Spinal cord (tissue), 10 donors: ENCODE data around the gene ADORA1. TPM values are rescaled to one million over a fixed set of nuclear protein-coding genes. Genes with fewer than 3 reads are reported as not detected.

Experiments used
- DNase-seq, 6 donors: peaks; one replicate each; pipeline versions ENCODE4 v3.0.0 to v3.0.0-alpha.2; 2013 to 2015; ENCODE audit warnings: low spot score in 6 of 6, low read depth in 4 of 6
- H3K27ac ChIP-seq: one replicate; pipeline ENCODE4 v1.5.1; 2013; ENCODE audit warnings: low read depth, low read length, control low read depth
- H3K27me3 ChIP-seq: one replicate; pipeline ENCODE4 v1.6.1; 2013; ENCODE audit warnings: low read length; ENCODE audit not compliant: control insufficient read depth, insufficient read depth
- H3K36me3 ChIP-seq: one replicate; pipeline ENCODE4 v1.6.1; 2013; ENCODE audit warnings: low read length; ENCODE audit not compliant: control insufficient read depth, insufficient read depth
- H3K4me1 ChIP-seq: one replicate; pipeline ENCODE4 v1.6.1; 2013; ENCODE audit warnings: low read length; ENCODE audit not compliant: control insufficient read depth, insufficient read depth
- H3K4me3 ChIP-seq: one replicate; pipeline ENCODE4 v1.5.1; 2013; ENCODE audit warnings: low read depth, low read length, control low read depth
- H3K9me3 ChIP-seq: one replicate; pipeline ENCODE4 v1.6.1; 2013; ENCODE audit warnings: low read length; ENCODE audit not compliant: control insufficient read depth, insufficient read depth
- WGBS: methylation state at CpG from one replicate; pipeline ENCODE4 v1.1.5; 2013; ENCODE audit warnings: missing lambda C conversion rate; ENCODE audit not compliant: insufficient coverage; 5-methylcytosine and 5-hydroxymethylcytosine counted together
- polyA plus RNA-seq, 2 donors: library from polyadenylated mRNA; unstranded; fragments of 120-200 nt; gene quantifications; one replicate each; pipeline ENCODE4 v1.2.1, GENCODE V29; 2013; ENCODE audit not compliant: insufficient read length in 2 of 2
- total RNA-seq, 2 donors: library from RNA; depleted of rRNA in 1 of 2; stranded (reverse); fragments of 120-200 nt in 1 of 2; fragments of >200 nt in 1 of 2; gene quantifications; one replicate each; pipeline versions ENCODE4 v1.2.3 to v1.2.4, GENCODE V29; 2013 to 2014
- donor health status: healthy.

The ADORA1 gene
- total and polyA plus RNA-seq, 4 donors = 3.1 to 29.7 (median 20.2) TPM

DNA sequence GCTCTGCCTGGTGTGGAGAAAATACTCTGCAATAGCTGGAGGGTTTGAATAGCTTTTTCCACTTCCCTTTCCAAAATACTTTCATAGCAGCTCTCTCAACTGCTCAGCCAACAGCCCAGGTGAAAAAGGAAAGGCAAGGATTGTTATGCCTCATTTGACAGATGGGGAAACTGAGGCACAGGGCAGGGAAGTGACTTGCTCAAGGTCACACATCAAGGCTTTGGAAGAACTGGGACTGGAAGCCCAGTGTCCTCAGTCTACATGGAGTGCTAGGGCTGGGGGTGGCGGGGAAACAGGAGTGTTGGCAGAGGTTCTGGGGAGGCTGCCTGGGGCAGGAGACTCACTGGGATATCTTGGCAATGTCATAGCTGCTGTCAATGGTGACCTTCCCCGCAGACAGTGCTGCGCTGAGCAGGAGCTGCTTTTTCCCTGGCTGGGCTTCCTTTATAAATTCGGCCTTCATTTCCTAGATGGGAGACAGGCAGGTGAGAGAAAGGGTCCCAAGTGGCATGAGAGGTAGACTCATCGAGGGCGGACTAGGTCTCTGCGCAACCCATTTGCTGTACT lies 54.9 kb downstream of the ADORA1 start:
- no peak for DNase-seq
- peaks cover 42% of the 10 kb centered on the region for H3K4me1 ChIP-seq
- WGBS = 81% methylated on average over 4 of the region's 7 CpGs
- H3K27me3 ChIP-seq = no peaks in the 10 kb centered on the region
- H3K27ac ChIP-seq = no peak overlapping the region
- no peak overlapping the region for H3K4me3 ChIP-seq
- H3K9me3 ChIP-seq = no peaks in the 10 kb centered on the region
- H3K36me3 ChIP-seq = no peaks in the 10 kb centered on the region

- H3K4me3 ChIP-seq = no peak overlapping the region
- peaks cover 41% of the 10 kb centered on the region for H3K4me1 ChIP-seq
- H3K9me3 ChIP-seq = no peaks in the 10 kb centered on the region
- no peaks in the 10 kb centered on the region for H3K36me3 ChIP-seq
- no peak overlapping the region for H3K27ac ChIP-seq
- WGBS = 71% methylated on average over 1 of the region's 2 CpGs
- no peak for DNase-seq
- H3K27me3 ChIP-seq = no peaks in the 10 kb centered on the region
These were observed 56.3 kb downstream of the ADORA1 start for GRCh38 chr1:203183828-203184227.

DNA sequence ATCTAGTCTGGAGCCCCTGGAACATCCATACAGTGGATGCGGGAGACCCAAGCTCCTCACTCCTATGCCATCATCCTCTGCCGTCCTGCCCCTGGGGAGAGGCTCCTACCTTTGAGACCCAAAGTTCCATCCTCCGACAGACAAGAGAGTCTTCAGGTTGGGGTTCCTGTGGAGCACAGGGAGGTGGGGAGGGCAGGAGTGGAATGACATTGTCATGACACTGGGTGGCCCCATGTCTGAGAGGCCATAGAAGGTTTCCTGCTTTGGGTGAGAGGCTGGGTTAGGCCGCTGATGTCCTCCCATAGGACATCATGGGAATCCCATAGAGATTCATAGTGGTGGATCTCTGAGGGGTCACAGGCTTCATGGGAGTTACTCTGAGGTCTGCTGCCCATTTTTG lies 56.9 kb downstream of the ADORA1 start:
- no peak for DNase-seq
- Histone ChIP-seq H3K27ac (no peak overlapping the region), H3K27me3 (no peaks in the 10 kb centered on the region), H3K36me3 (no peaks in the 10 kb centered on the region), H3K4me1 (peaks cover 41% of the 10 kb centered on the region), H3K4me3 (no peak overlapping the region), H3K9me3 (no peaks in the 10 kb centered on the region)
- WGBS = 93% methylated on average over 3 of the region's 4 CpGs

DNA sequence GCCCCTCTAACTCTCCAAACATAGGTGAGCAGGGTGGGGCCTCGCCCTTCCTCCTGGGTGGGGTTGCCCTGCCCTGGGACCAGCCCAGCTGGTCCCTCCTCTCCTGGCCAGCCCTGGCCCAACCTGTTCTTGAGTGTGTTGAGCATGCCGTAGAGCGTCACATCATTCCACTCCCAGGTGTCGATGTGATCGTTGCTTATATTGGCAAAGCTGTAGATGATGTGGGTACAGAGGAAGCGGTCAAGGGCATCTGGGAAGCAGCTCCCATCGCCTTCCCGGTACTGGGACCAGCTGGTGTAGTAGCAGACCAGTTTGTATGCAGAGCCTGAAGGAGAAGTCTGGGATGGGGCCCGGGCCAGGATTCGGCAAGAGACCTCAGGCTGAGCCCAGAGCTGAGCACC lies 57.5 kb downstream of the ADORA1 start:
- WGBS = 89% methylated on average over 8 of the region's 10 CpGs
- H3K27ac ChIP-seq = no peak overlapping the region
- H3K36me3 ChIP-seq = no peaks in the 10 kb centered on the region
- H3K4me3 ChIP-seq = no peak overlapping the region
- no peaks in the 10 kb centered on the region for H3K27me3 ChIP-seq
- H3K4me1 ChIP-seq = peaks cover 44% of the 10 kb centered on the region
- H3K9me3 ChIP-seq = no peaks in the 10 kb centered on the region
- DNase-seq = no peak

DNA sequence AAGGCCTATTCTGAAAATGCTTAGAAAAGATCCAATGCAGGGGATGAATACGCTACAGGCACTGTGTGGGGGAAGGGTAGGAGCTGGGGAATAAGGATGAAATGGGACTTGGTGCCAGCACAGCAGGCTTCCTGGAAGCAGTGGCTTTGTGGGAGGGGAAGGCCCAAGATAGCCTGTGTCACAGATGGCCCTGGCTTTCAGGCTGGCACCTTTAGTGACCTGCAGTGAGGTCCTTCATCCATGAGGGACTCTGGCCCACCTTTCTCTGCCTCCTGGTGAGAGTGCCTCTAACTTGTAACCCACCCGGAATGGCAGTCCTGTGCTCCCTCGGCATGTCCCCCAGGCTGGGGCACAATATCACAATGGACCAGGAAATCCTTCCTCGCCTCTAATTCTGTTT lies 58.1 kb downstream of the ADORA1 start:
- H3K36me3 ChIP-seq = no peaks in the 10 kb centered on the region
- no peak for DNase-seq
- H3K27me3 ChIP-seq = no peaks in the 10 kb centered on the region
- H3K4me1 ChIP-seq = peaks cover 44% of the 10 kb centered on the region
- no peak overlapping the region for H3K27ac ChIP-seq
- 58% methylated on average over 3 of the region's 4 CpGs for WGBS
- H3K4me3 ChIP-seq = no peak overlapping the region
- no peaks in the 10 kb centered on the region for H3K9me3 ChIP-seq

DNA sequence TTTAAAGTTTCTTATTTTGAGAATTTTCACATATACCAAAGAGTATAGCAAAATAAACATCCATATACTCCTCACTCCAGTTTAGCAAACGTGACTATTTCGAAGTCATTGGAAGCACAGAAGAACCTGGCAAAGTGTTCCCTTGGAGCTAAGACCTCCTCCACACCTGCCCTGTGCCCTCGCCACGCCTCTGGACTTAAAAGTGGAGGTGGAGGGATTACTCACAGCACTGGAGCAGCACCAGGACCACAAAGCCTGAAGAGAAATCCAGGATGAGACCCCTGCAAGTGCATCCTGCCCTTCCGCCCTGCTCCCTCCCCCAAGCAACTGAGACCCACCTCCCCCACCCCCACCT lies 58.5 kb downstream of the ADORA1 start:
- Histone ChIP-seq H3K27ac (no peak overlapping the region), H3K4me1 (peaks cover 44% of the 10 kb centered on the region), H3K36me3 (no peaks in the 10 kb centered on the region), H3K9me3 (no peaks in the 10 kb centered on the region), H3K27me3 (no peaks in the 10 kb centered on the region), H3K4me3 (no peak overlapping the region)
- 80% methylated on average over 3 of the region's 5 CpGs for WGBS
- DNase-seq = no peak

DNA sequence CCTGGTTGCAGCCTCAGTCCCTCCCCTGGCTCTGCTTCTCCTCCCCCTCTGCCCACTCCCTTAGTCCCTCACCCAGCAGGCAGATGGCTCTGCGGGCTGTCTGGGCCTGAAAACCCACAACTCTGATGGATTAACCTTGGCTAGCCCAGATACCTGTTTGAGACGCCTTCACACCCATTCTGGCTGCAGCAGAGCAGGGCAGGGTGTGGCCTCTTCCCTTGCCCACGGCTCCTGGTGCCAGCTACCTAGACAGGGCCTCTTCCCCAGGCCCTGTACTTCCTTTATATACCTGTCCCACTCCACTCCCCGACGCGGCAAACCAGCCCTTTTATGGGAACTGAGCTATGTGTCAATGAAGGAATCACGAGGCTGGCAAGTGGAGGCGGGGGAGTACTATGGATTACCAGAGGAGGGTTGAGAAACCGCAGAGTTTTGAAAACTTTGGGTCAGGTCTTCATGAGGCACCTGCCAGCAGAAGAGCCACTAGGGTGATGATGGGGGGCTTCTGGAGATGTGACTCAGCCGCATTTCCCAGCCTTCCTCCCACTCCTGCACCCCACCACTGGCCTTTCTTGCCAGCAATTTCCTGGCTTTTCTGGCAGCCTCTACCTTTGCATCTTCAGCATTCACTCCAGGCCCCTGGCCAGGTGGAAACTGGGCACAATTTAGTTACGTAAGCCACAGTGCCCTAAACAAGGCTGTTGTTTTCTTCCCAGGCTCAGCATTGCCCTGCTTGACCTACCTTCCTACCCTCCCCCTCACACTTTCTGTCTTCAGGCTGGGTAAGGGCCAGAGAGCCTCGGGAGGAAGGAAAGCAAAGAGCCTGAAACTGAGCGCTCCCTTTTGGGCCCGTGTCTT lies 59.1 kb downstream of the ADORA1 start, which contains the start of gene CHI3L1:
TSS of gene CHI3L1 (minus strand) at position 259 of the 858 bp plus-strand sequence. CDS start at position 178, 81 bp downstream.
- Histone ChIP-seq H3K4me1 (peaks cover 42% of the 10 kb centered on the region), H3K4me3 (no peak within 1 kb of the TSS), H3K27me3 (no peaks in the 10 kb centered on the region), H3K9me3 (no peaks in the 10 kb centered on the region), H3K36me3 (no peaks in the 10 kb centered on the region), H3K27ac (peak within 1 kb of the TSS; percentile 70)
- DNase-seq = peak in 1 of 6 donors; percentile 32
- WGBS = 63% methylated on average over 5 of the region's 14 CpGs

- peak in 1 of 6 donors; percentile 26 for DNase-seq
- 12% methylated on average over 5 of the region's 7 CpGs for WGBS
- Histone ChIP-seq H3K4me1 (peaks cover 36% of the 10 kb centered on the region), H3K4me3 (no peak overlapping the region), H3K27ac (peak overlapping the region; percentile 70), H3K27me3 (no peaks in the 10 kb centered on the region), H3K9me3 (no peaks in the 10 kb centered on the region), H3K36me3 (no peaks in the 10 kb centered on the region)
These were observed 59.8 kb downstream of the ADORA1 start for GRCh38 chr1:203187304-203187685.

- H3K27ac ChIP-seq = peak overlapping the region; percentile 70
These were observed 60.3 kb downstream of the ADORA1 start for GRCh38 chr1:203187689-203188264.

More at GRCh38 chr1:203187689-203188264, 60.3 kb downstream of the ADORA1 start:
- H3K36me3 ChIP-seq = no peaks in the 10 kb centered on the region
- peak in 2 of 6 donors; percentile 45 to 50 for DNase-seq
- H3K4me3 ChIP-seq = no peak overlapping the region
- peaks cover 31% of the 10 kb centered on the region for H3K4me1 ChIP-seq
- H3K27me3 ChIP-seq = no peaks in the 10 kb centered on the region
- no peaks in the 10 kb centered on the region for H3K9me3 ChIP-seq
- WGBS = no CpG with 5 or more reads among the region's 3 CpGs
